Astrocyte (in vitro differentiated cells and primary cell): ENCODE results near the gene SSX2IP. TPM values are rescaled to one million over a fixed set of nuclear protein-coding genes. Genes with fewer than 3 reads are reported as not detected.

ENCODE experiments used
- DNase-seq: peaks from one replicate; pipeline ENCODE4 v3.0.0-alpha.2; 2010; ENCODE audit warnings: low read depth
- FAIRE-seq: peaks from 2 replicates; lab custom pipeline; 2011; peaks lifted over from hg19 to GRCh38; lab: Jason Lieb, UNC
- H2AFZ ChIP-seq: 2 replicates; pipeline ENCODE4 v1.6.0; 2012; ENCODE audit warnings: low read depth, low read length, inconsistent platforms
- H3K27ac ChIP-seq: 2 replicates; pipeline ENCODE4 v1.5.1; 2011; ENCODE audit warnings: low read depth, low read length, inconsistent platforms
- H3K27me3 ChIP-seq: 2 replicates; pipeline ENCODE4 v1.6.0; 2011; ENCODE audit warnings: low read length, inconsistent platforms; ENCODE audit not compliant: insufficient read depth
- H3K36me3 ChIP-seq: 2 replicates; pipeline ENCODE4 v1.5.1; 2011; ENCODE audit warnings: low read length, inconsistent platforms; ENCODE audit not compliant: insufficient read depth
- H3K4me1 ChIP-seq: 2 replicates; pipeline ENCODE4 v1.5.1; 2011; ENCODE audit warnings: low read length, inconsistent platforms; ENCODE audit not compliant: insufficient read depth
- H3K4me2 ChIP-seq: 2 replicates; pipeline ENCODE4 v1.6.0; 2012; ENCODE audit warnings: low read length, inconsistent platforms
- H3K4me3 ChIP-seq: 2 replicates; pipeline ENCODE4 v1.5.1; 2011; ENCODE audit warnings: low read depth, mild to moderate bottlenecking, low read length, inconsistent platforms; ENCODE audit not compliant: insufficient read depth
- H3K79me2 ChIP-seq: 2 replicates; pipeline ENCODE4 v1.6.0; 2012; ENCODE audit warnings: mild to moderate bottlenecking, low read length, inconsistent platforms; ENCODE audit not compliant: insufficient read depth
- H3K9ac ChIP-seq: 2 replicates; pipeline ENCODE4 v1.6.0; 2012; ENCODE audit warnings: mild to moderate bottlenecking, low read length, inconsistent platforms
- H3K9me3 ChIP-seq: 2 replicates; pipeline ENCODE4 v1.5.1; 2012; ENCODE audit warnings: low read depth, mild to moderate bottlenecking, low read length, inconsistent platforms; ENCODE audit not compliant: insufficient read depth
- H4K20me1 ChIP-seq: 2 replicates; pipeline ENCODE4 v1.6.0; 2012; ENCODE audit warnings: low read length, inconsistent platforms; ENCODE audit not compliant: insufficient read depth
- H3K27ac Mint-ChIP-seq: one replicate; pipeline ENCODE4 v1.8.0; 2021; ENCODE audit warnings: mild to moderate bottlenecking, mixed read lengths; ENCODE audit not compliant: unreplicated experiment
- H3K27me3 Mint-ChIP-seq: one replicate; pipeline ENCODE4 v1.8.0; 2021; ENCODE audit warnings: low read depth, mixed read lengths; ENCODE audit not compliant: unreplicated experiment
- H3K36me3 Mint-ChIP-seq: one replicate; pipeline ENCODE4 v1.8.0; 2021; ENCODE audit warnings: low read depth, mixed read lengths; ENCODE audit not compliant: unreplicated experiment
- H3K4me1 Mint-ChIP-seq: one replicate; pipeline ENCODE4 v1.8.0; 2021; ENCODE audit warnings: low read depth, mixed read lengths; ENCODE audit not compliant: unreplicated experiment
- H3K4me3 Mint-ChIP-seq: one replicate; pipeline ENCODE4 v1.8.0; 2021; ENCODE audit warnings: mild to moderate bottlenecking, moderate library complexity, mixed read lengths; ENCODE audit not compliant: unreplicated experiment
- H3K9me3 Mint-ChIP-seq: one replicate; pipeline ENCODE4 v1.8.0; 2021; ENCODE audit warnings: mild to moderate bottlenecking, mixed read lengths; ENCODE audit not compliant: unreplicated experiment
- CTCF ChIP-seq: IDR thresholded peaks from 2 replicates; pipeline ENCODE4 v1.5.1; 2011; ENCODE audit warnings: low read depth, mild to moderate bottlenecking, inconsistent platforms, low read length, moderate library complexity; ENCODE audit not compliant: insufficient read depth
- EZH2 ChIP-seq: IDR thresholded peaks from 2 replicates; pipeline ENCODE4 v1.6.1; 2012; ENCODE audit warnings: mild to moderate bottlenecking, low read length, inconsistent platforms; ENCODE audit not compliant: insufficient read depth
- total RNA-seq: library from RNA; stranded (reverse); gene quantifications from 2 replicates; pipeline ENCODE4 v1.2.1, GENCODE V29; 2021

SSX2IP gene
- total RNA-seq, 1 donor from 2014 or later, result 13.4 TPM

GRCh38 chr1:84675631-84676030 is 14.6 kb downstream of the SSX2IP start:
- H3K27me3 ChIP-seq, result no peaks in the 10 kb centered on the region
- H3K27me3 Mint-ChIP-seq, result no peaks in the 10 kb centered on the region
- H3K79me2 ChIP-seq, result peaks cover 6% of the 10 kb centered on the region
- no peak overlapping the region for H3K27ac ChIP-seq
- no peaks in the 10 kb centered on the region for H3K9me3 ChIP-seq
- no peak for FAIRE-seq
- no peak overlapping the region for H3K4me3 ChIP-seq
- no peaks in the 10 kb centered on the region for H3K9me3 Mint-ChIP-seq
- H3K36me3 Mint-ChIP-seq, result peaks cover 2% of the 10 kb centered on the region
- H2AFZ ChIP-seq, result no peak overlapping the region
- TF ChIP-seq CTCF (no peak), EZH2 (no peak)
- H3K27ac Mint-ChIP-seq, result no peak overlapping the region
- no peak overlapping the region for H3K4me2 ChIP-seq
- H3K9ac ChIP-seq, result no peak overlapping the region
- H3K4me1 ChIP-seq, result no peaks in the 10 kb centered on the region
- H3K4me1 Mint-ChIP-seq, result peaks cover 3% of the 10 kb centered on the region
- no peak overlapping the region for H3K4me3 Mint-ChIP-seq
- no peaks in the 10 kb centered on the region for H4K20me1 ChIP-seq
- H3K36me3 ChIP-seq, result no peaks in the 10 kb centered on the region
- no peak for DNase-seq

GRCh38 chr1:84675106-84675505 is 15.2 kb downstream of the SSX2IP start:
- Histone ChIP-seq H3K9me3 (no peaks in the 10 kb centered on the region), H3K4me2 (no peak overlapping the region), H4K20me1 (no peaks in the 10 kb centered on the region), H3K27ac (no peak overlapping the region), H2AFZ (no peak overlapping the region), H3K4me3 (no peak overlapping the region), H3K4me1 (no peaks in the 10 kb centered on the region), H3K9ac (no peak overlapping the region), H3K79me2 (peaks cover 6% of the 10 kb centered on the region), H3K36me3 (no peaks in the 10 kb centered on the region), H3K27me3 (no peaks in the 10 kb centered on the region)
- TF ChIP-seq EZH2 (no peak), CTCF (no peak)
- Mint-ChIP-seq H3K4me3 (no peak overlapping the region), H3K9me3 (no peaks in the 10 kb centered on the region), H3K4me1 (peaks cover 3% of the 10 kb centered on the region), H3K27ac (no peak overlapping the region), H3K27me3 (no peaks in the 10 kb centered on the region), H3K36me3 (peaks cover 2% of the 10 kb centered on the region)
- FAIRE-seq, result no peak
- DNase-seq, result peak; percentile 19

- DNase-seq (no peak), FAIRE-seq (no peak)
- Histone ChIP-seq H3K9ac (no peak overlapping the region), H4K20me1 (no peaks in the 10 kb centered on the region), H3K9me3 (no peaks in the 10 kb centered on the region), H3K27ac (no peak overlapping the region), H3K4me1 (no peaks in the 10 kb centered on the region), H3K4me2 (no peak overlapping the region), H3K4me3 (no peak overlapping the region), H2AFZ (no peak overlapping the region), H3K27me3 (no peaks in the 10 kb centered on the region), H3K79me2 (peaks cover 6% of the 10 kb centered on the region), H3K36me3 (no peaks in the 10 kb centered on the region)
- Mint-ChIP-seq H3K4me3 (no peak overlapping the region), H3K4me1 (peaks cover 3% of the 10 kb centered on the region), H3K27me3 (no peaks in the 10 kb centered on the region), H3K36me3 (peaks cover 2% of the 10 kb centered on the region), H3K27ac (no peak overlapping the region), H3K9me3 (no peaks in the 10 kb centered on the region)
- no peak for TF ChIP-seq EZH2
- no peak for TF ChIP-seq CTCF
These were observed 15.6 kb downstream of the SSX2IP start for GRCh38 chr1:84674705-84675104.
